ENCODE data around the gene SLC30A5. TPM values are rescaled to one million over a fixed set of nuclear protein-coding genes. Genes with fewer than 3 reads are reported as not detected.
"Not testable (repeated sequence)": the region's sequence is repeated elsewhere in the genome, so short reads cannot be mapped to it uniquely, and the experiment has no call there.

SLC30A5 gene
- total RNA-seq, 2 donors from 2014 or later: 53.4 to 54.0 TPM

DNA sequence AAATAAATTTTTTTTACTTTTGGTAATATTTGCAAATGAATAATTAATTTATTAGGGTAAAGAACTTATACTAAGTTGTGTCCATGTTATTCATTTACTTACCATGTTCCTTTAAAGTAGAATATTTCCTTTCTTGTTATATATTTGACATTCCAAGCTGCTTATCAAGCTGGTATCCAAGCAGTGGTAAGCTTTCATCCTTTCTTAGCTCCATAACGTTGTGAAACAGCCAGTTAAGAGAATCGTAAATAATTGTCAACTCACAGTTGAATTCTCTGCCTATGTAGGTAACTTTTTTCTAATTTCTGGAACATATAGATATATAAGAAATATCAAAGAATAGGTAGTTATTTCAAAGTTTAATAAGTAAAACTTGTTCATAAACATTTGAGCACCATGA, 36.4 kb downstream of the SLC30A5 start:
- no peak for ATAC-seq
- Mint-ChIP-seq H3K4me1 (ENCODE audit: low read depth in 2 of 2) (no peaks in the 10 kb centered on the region), H3K36me3 (peaks cover 16% of the 10 kb centered on the region), H3K27ac (no peak overlapping the region), H3K9me3 (no peaks in the 10 kb centered on the region), H3K4me3 (no peak overlapping the region), H3K27me3 (no peaks in the 10 kb centered on the region)
- no peak for DNase-seq (ENCODE audit: low spot score)

DNA sequence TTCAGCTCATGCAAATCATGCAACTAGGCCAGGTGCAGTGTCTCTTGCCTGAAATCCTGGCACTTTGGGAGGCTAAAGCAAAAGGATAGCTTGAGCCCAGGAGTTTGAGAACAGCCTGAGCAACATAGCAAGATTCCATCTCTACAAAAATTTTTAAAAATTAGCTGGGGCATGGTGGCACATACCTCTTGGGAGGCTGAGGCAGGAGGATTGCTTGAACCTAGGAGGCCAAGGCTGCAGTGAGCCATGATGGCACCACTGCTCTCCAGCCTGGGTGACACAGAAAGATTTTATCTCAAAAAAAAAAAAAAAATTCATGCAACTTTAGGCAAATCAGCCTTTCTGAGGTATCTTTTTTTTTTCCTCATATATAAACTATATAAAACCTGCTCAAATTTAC, 37.5 kb downstream of the SLC30A5 start:
- H3K27me3 Mint-ChIP-seq: no peaks in the 10 kb centered on the region
- H3K36me3 Mint-ChIP-seq: peaks cover 16% of the 10 kb centered on the region
- DNase-seq (ENCODE audit: low spot score) (no peak), ATAC-seq (no peak)
- no peaks in the 10 kb centered on the region for H3K9me3 Mint-ChIP-seq
- no peak overlapping the region for H3K27ac Mint-ChIP-seq
- no peaks in the 10 kb centered on the region for H3K4me1 Mint-ChIP-seq (ENCODE audit: low read depth in 2 of 2)
- H3K4me3 Mint-ChIP-seq: no peak overlapping the region

DNA sequence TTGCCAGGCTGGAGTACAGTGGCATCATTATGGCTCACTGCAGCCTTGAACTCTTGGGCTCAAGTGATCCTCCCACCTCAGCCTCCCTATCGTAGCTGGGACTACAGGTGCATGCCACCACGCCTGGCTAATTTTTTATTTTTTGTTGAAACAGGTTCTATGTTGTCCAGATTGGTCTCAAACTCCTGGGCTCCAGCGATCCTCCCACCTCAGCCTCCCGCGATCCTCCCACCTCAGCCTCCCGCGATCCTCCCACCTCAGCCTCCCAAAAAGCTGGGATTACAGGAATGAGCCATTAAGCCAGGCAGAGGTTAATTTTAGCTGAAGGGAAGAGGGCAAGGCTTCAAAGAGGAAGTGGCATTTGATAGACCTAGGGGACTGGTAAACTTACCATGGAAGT, 40.3 kb downstream of the SLC30A5 start:
- Mint-ChIP-seq H3K9me3 (no peaks in the 10 kb centered on the region), H3K27me3 (no peaks in the 10 kb centered on the region), H3K4me1 (ENCODE audit: low read depth in 2 of 2) (no peaks in the 10 kb centered on the region), H3K36me3 (peaks cover 10% of the 10 kb centered on the region), H3K4me3 (no peak overlapping the region), H3K27ac (no peak overlapping the region)
- DNase-seq (ENCODE audit: low spot score) (no peak), ATAC-seq (no peak)

DNA sequence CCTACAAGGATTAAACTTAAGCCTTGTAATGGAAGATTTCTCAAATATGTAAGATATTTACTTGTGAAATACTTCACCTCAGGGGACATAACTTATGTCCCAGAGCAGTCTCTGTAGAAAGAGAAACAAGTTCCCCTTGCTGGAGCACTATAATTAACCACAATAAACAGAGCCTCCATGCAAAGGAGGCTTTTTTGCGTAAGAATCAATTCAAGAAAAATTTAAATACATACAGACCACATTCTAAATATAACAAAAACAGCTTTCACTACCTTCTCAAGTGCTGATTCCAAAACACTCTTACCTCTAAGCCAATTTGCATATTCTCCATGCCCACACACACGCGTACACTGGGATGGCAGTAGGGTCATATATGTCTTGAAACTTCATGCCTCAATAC, 42.5 kb downstream of the SLC30A5 start:
- Mint-ChIP-seq H3K4me1 (ENCODE audit: low read depth in 2 of 2) (no peaks in the 10 kb centered on the region), H3K27me3 (no peaks in the 10 kb centered on the region)

DNA sequence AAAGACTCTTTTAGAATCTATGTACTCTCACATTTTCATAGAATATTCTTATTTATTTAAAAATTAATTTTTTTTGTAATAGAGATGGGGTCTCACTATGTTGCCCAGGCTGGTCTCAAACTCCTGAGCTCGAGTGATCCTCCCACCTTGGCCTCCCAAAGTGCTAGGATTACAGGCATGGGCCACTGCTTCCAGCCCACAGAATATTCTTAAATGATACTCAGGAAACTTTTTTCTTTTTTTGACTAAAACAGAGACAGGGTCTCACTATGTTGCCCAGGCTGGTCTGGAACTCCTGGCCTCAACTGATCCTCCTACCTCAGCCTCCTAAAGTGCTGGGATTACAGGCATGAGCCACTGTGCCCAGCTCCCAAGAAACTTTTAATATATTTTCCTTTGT, 43.4 kb downstream of the SLC30A5 start:
- not testable (repeated sequence) for H3K4me3 Mint-ChIP-seq; H3K36me3 Mint-ChIP-seq; DNase-seq (ENCODE audit: low spot score); H3K27ac Mint-ChIP-seq; ATAC-seq; H3K9me3 Mint-ChIP-seq; H3K4me1 Mint-ChIP-seq (ENCODE audit: low read depth in 2 of 2); H3K27me3 Mint-ChIP-seq

More for the DNA sequence above, 42.5 kb downstream of the SLC30A5 start:
- Mint-ChIP-seq H3K36me3 (peaks cover 6% of the 10 kb centered on the region), H3K27ac (no peak overlapping the region), H3K9me3 (no peaks in the 10 kb centered on the region), H3K4me3 (no peak overlapping the region)
- DNase-seq (ENCODE audit: low spot score): no peak
- no peak for ATAC-seq

DNA sequence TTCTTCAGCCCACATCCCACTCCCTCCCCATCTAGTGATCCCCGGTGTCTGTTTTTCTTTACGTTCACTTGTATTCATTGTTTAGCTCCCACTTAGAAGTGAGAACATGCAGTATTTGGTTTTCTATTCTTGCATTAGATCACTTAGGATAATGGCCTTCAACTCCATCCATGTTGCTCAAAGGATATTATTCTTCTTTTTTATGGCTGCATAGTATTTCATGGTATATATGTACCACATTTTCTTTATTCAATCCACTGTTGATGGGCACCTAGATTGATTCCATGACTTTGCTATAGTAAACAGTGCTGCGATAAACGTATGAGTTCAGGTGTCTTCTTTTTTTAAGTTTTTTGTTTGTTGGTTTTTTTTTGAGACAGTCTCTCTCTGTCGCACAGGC, 44.0 kb downstream of the SLC30A5 start:
- Mint-ChIP-seq H3K27ac (no peak overlapping the region), H3K36me3 (peaks cover 6% of the 10 kb centered on the region), H3K27me3 (no peaks in the 10 kb centered on the region), H3K9me3 (no peaks in the 10 kb centered on the region), H3K4me3 (no peak overlapping the region), H3K4me1 (ENCODE audit: low read depth in 2 of 2) (no peaks in the 10 kb centered on the region)
- DNase-seq (ENCODE audit: low spot score) (no peak), ATAC-seq (no peak)

DNA sequence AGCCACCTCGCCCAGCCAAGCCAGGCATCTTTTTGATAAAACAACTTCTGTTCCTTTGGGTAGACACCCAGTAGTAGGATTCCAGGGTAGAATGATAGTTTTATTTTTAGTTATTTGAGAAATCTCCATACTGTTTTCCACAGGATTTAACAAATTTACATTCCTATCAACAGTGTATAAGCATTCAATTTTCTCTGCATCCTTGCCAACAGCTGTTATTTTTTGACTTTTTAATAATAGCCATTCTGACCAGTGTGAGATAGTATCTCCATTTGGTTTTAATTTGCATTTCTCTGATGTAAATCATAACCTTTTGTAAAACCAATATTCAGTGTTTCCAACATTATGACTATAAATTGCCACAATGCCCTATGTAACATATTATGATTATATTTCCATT, 45.0 kb downstream of the SLC30A5 start:
- ATAC-seq: no peak
- no peak overlapping the region for H3K27ac Mint-ChIP-seq
- no peak overlapping the region for H3K4me3 Mint-ChIP-seq
- no peaks in the 10 kb centered on the region for H3K27me3 Mint-ChIP-seq
- no peaks in the 10 kb centered on the region for H3K4me1 Mint-ChIP-seq (ENCODE audit: low read depth in 2 of 2)
- no peaks in the 10 kb centered on the region for H3K9me3 Mint-ChIP-seq
- peaks cover under 1% of the 10 kb centered on the region for H3K36me3 Mint-ChIP-seq
- DNase-seq (ENCODE audit: low spot score): no peak

DNA sequence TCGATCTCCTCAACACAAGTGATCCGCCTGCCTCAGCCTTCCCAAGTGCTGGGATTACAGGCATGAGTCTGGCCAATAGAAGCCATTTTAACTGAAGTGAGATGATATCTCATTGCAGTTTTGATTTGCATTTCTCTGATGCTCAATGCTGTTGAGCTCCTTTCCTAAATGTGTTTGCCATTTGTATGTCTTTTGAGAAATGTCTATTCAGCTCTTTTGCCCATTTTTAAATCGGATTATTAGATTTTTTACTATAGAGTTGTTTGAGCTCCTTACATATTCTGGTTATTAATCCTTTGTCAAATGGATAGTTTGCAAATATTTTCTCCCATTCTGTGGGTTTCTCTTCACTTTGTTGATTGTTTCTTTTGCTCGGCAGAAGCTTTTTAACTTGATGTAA, 46.4 kb downstream of the SLC30A5 start:
- not testable (repeated sequence) for ATAC-seq; H3K4me1 Mint-ChIP-seq (ENCODE audit: low read depth in 2 of 2); H3K27me3 Mint-ChIP-seq; H3K9me3 Mint-ChIP-seq; H3K36me3 Mint-ChIP-seq; DNase-seq (ENCODE audit: low spot score); H3K4me3 Mint-ChIP-seq; H3K27ac Mint-ChIP-seq

DNA sequence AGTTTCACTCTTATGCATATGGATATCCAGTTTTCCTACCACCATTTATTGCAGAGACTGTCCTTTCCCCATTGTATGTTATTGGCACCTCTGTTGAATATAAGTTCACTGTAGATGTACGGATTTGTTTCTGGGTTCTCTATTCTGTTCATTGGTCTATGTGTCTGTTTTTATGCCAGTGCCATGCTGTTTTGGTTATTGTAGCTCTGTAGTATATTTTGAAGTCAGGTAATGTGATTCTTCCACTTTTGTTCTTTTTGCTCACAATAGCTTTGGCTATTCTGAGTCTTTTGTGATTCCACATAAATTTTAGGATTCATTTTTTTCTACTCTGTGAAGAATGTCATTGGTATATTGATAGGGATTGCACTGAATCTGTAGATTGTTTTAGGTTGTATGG, 47.0 kb downstream of the SLC30A5 start:
- H3K27me3 Mint-ChIP-seq: no peaks in the 10 kb centered on the region
- H3K27ac Mint-ChIP-seq: no peak overlapping the region
- DNase-seq (ENCODE audit: low spot score): no peak
- H3K4me1 Mint-ChIP-seq (ENCODE audit: low read depth in 2 of 2): no peaks in the 10 kb centered on the region
- no peak overlapping the region for H3K4me3 Mint-ChIP-seq
- H3K36me3 Mint-ChIP-seq: no peaks in the 10 kb centered on the region
- no peaks in the 10 kb centered on the region for H3K9me3 Mint-ChIP-seq
- no peak for ATAC-seq

DNA sequence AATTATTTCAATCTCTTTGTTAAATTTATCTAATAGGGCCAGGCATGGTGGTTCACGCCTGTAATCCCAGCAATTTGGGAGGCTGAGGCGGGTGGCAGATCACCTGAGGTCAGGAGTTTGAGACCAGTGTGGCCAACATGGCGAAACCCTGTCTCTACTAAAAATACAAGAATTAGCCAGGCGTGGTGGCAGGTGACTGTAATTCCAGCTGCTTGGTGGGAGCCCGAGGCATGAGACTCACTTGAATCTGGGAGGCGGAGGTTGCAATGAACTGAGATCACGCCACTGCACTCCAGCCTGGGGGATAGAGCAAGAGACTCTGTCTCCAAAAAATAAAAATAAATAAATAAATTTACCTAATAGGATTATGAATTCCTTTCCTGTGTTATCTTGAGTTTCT, 54.8 kb downstream of the SLC30A5 start:
- not testable (repeated sequence) for DNase-seq (ENCODE audit: low spot score); H3K4me3 Mint-ChIP-seq; H3K27me3 Mint-ChIP-seq; H3K27ac Mint-ChIP-seq; H3K9me3 Mint-ChIP-seq; H3K4me1 Mint-ChIP-seq (ENCODE audit: low read depth in 2 of 2); H3K36me3 Mint-ChIP-seq; ATAC-seq

DNA sequence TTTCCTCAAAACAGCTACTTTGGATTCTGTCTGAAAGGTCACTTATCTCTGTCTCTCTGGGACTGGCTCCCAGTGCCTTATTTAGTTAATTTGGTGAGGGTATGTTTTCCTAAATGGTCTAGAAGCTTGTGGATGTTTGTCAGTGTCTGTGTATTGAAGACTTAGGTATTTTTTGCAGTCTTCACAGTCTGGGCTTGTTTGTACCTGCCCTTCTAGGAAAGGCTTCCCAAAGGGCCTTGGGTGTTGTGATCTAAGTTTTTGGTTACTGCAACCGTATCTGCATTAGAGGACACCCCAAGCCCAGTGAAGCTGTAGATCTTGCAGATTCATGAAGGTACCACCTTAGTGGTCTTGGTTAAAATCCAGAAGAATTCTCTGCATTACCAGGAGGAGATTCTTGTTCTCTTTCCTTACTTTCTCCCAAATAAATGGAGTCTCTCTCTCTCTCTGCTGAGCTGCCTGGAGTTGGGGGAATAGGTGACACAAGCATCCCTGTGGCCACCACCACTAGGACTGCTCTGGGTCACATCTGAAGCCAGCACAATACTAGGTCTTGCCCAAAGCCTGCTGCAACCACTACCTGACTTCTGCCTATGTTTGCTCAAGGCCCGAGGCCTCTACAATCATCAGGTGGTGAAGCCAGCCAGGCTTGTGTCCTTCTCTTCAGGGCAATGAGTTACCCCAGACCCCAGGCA, 55.3 kb downstream of the SLC30A5 start:
- H3K27me3 Mint-ChIP-seq: no peaks in the 10 kb centered on the region
- H3K36me3 Mint-ChIP-seq: no peaks in the 10 kb centered on the region
- H3K27ac Mint-ChIP-seq: no peak overlapping the region

DNA sequence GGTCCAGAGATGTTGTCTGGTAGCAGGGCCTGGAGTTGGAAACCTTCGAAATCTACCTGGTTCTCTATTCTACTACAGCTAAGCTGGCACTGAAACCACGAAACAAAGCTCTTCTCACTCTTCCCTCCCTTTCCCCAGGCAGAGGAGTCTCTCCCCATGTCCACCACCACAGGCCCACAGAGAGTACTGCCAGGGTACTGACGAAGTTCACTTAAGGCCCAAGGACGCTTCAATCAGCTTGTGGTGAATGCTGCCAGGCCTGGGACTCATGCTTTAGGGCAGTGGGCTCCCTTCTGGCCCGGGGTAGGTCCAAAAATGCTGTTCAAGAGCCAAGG, 55.8 kb downstream of the SLC30A5 start:
- H3K27me3 Mint-ChIP-seq: no peaks in the 10 kb centered on the region
- DNase-seq (ENCODE audit: low spot score): no peak
- no peaks in the 10 kb centered on the region for H3K4me1 Mint-ChIP-seq (ENCODE audit: low read depth in 2 of 2)
- no peak for ATAC-seq
- no peaks in the 10 kb centered on the region for H3K9me3 Mint-ChIP-seq
- no peaks in the 10 kb centered on the region for H3K36me3 Mint-ChIP-seq
- no peak overlapping the region for H3K27ac Mint-ChIP-seq
- H3K4me3 Mint-ChIP-seq: no peak overlapping the region

More for the DNA sequence above, 55.3 kb downstream of the SLC30A5 start:
- Mint-ChIP-seq H3K9me3 (no peaks in the 10 kb centered on the region), H3K4me1 (ENCODE audit: low read depth in 2 of 2) (no peaks in the 10 kb centered on the region), H3K4me3 (no peak overlapping the region)
- no peak for ATAC-seq
- DNase-seq (ENCODE audit: low spot score): no peak

DNA sequence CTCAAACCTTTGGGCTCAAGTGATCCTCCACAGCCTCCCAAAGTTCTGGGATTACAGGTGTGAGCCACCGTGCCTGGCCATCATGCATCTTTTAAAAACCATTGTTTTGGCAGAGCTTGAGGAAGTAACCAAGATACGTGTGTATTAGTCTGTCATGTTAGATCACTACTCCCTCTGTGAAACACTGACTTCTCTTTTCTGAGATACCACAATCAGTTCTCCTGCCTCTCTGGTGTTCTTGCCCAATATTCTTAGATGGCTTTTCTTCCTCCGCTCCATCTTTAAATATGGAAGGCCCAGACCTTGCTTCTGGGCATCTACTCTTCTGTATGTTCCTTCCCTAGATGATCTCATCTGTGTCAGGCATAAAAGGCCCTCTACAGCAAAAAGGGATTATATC, 58.9 kb downstream of the SLC30A5 start:
- no peak for ATAC-seq
- no peaks in the 10 kb centered on the region for H3K9me3 Mint-ChIP-seq
- no peak for DNase-seq (ENCODE audit: low spot score)
- no peak overlapping the region for H3K4me3 Mint-ChIP-seq
- H3K27me3 Mint-ChIP-seq: no peaks in the 10 kb centered on the region
- H3K36me3 Mint-ChIP-seq: no peaks in the 10 kb centered on the region
- H3K27ac Mint-ChIP-seq: no peak overlapping the region
- no peaks in the 10 kb centered on the region for H3K4me1 Mint-ChIP-seq (ENCODE audit: low read depth in 2 of 2)

DNA sequence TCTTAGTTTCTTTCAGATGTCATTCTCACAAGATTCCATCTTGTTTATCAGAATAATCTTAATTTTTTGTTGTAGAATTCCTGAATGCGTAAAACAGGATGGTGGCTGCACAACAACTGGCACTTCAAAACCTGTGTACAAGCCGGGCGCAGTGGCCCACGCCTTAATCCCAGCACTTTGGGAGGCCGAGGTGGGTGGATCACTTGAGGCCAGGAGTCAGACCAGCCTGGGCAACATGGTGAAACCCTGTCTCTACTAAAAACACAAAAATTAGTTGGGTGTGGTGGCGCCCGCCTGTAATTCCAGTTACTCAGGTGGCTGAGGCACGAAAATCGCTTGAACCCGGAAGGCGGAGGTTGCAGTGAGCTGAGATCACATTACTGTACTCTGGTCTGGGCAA, 62.6 kb downstream of the SLC30A5 start:
- ATAC-seq: no peak
- Mint-ChIP-seq H3K4me3 (no peak overlapping the region), H3K4me1 (ENCODE audit: low read depth in 2 of 2) (no peaks in the 10 kb centered on the region), H3K27ac (no peak overlapping the region), H3K27me3 (no peaks in the 10 kb centered on the region), H3K9me3 (no peaks in the 10 kb centered on the region), H3K36me3 (no peaks in the 10 kb centered on the region)
- no peak for DNase-seq (ENCODE audit: low spot score)

DNA sequence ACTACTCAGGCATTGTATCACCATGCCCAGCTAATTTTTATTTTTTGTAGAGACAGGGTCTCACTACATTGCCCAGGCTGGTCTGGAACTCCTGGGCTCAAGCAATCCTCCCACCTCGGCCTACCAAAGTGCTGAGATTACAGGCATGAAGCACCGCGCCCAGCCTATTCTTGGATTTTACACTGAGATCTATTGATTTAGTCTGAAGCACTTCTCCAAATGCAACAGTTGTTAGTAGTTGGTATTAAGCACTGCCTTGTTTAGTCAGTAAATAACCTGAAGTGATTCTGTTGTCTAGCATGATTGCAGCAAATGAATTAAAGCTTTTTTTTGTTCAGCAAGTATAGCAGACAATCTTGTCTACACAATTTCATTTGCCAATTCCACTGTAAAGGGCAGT, 64.2 kb downstream of the SLC30A5 start:
- no peak for ATAC-seq
- Mint-ChIP-seq H3K27me3 (no peaks in the 10 kb centered on the region), H3K4me3 (no peak overlapping the region), H3K9me3 (no peaks in the 10 kb centered on the region), H3K27ac (no peak overlapping the region), H3K36me3 (no peaks in the 10 kb centered on the region), H3K4me1 (ENCODE audit: low read depth in 2 of 2) (no peaks in the 10 kb centered on the region)
- DNase-seq (ENCODE audit: low spot score): no peak
